Bone marrow (tissue), 2 donors: ENCODE results near the gene XPO1.

Experiments
- DNase-seq, 2 donors: peaks; one replicate each; lab custom pipeline; 2025; lab: John Stamatoyannopoulos, UW

XPO1 gene

DNA sequence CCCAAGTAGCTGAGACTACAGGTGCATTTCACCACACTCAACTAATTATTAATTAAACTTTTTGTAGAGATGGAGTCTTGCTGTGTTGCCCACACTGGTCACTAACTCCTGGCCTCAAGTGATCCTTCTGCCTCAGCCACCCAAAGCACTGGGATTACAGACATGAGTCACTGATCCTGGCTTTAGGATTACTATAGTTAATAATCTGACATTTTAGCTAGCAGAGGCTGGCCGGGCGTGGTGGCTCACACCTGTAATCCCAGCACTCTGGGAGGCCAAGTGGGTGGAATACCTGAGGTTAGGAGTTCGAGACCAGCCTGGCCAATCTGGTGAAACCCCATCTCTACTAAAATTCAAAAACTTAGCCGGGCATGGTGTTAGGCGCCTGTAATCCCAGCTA, 106.8 kb downstream of the XPO1 start:
- no peak for DNase-seq
